Liver (tissue), 9 donors: Measurements from ENCODE around the gene SIGLEC10. TPM values are rescaled to one million over a fixed set of nuclear protein-coding genes. Genes with fewer than 3 reads are reported as not detected.
A peak's percentile ranks its signal among the peaks of the same experiment; 100 is the strongest.

Experiments used
- DNase-seq: peaks from one replicate; pipeline ENCODE4 v3.0.0-alpha.2; 2017; ENCODE audit warnings: low spot score
- H3K27ac ChIP-seq, 2 donors: one replicate each; pipeline ENCODE4 v1.7.0; 2013; ENCODE audit warnings: inconsistent platforms in 2 of 2, low read length in 2 of 2, control low read depth in 1 of 2, low read depth in 1 of 2, mild to moderate bottlenecking in 1 of 2
- H3K27me3 ChIP-seq, 4 donors: one replicate each; pipeline versions ENCODE4 v1.6.1 to v1.7.0; 2013; ENCODE audit warnings: low read length in 3 of 4, inconsistent platforms in 1 of 4, mild to moderate bottlenecking in 1 of 4, moderate library complexity in 1 of 4; ENCODE audit not compliant: control insufficient read depth in 4 of 4, insufficient read depth in 4 of 4
- H3K36me3 ChIP-seq, 4 donors: one replicate each; pipeline versions ENCODE4 v1.6.1 to v1.7.0; 2013; ENCODE audit warnings: low read length in 3 of 4, mild to moderate bottlenecking in 3 of 4, low read depth in 1 of 4, moderate library complexity in 1 of 4; ENCODE audit not compliant: control insufficient read depth in 4 of 4, insufficient read depth in 3 of 4
- H3K4me1 ChIP-seq, 4 donors: one replicate each; pipeline versions ENCODE4 v1.6.1 to v1.7.0; 2013; ENCODE audit warnings: low read length in 3 of 4, mild to moderate bottlenecking in 3 of 4, moderate library complexity in 1 of 4; ENCODE audit not compliant: control insufficient read depth in 4 of 4, insufficient read depth in 4 of 4
- H3K4me3 ChIP-seq, 3 donors: one replicate each; pipeline versions ENCODE4 v1.6.1 to v1.7.0; 2013; ENCODE audit warnings: low read length in 3 of 3, control low read depth in 1 of 3, low read depth in 1 of 3, mild to moderate bottlenecking in 1 of 3
- H3K9ac ChIP-seq, 2 donors: one replicate each; pipeline ENCODE4 v1.7.0; 2013; ENCODE audit warnings: low read length in 2 of 2, mild to moderate bottlenecking in 2 of 2, moderate library complexity in 2 of 2, control low read depth in 1 of 2, low read depth in 1 of 2
- H3K9me3 ChIP-seq, 4 donors: one replicate each; pipeline versions ENCODE4 v1.6.1 to v1.7.0; 2013; ENCODE audit warnings: low read length in 3 of 4; ENCODE audit not compliant: control insufficient read depth in 4 of 4
- CTCF ChIP-seq: fragments of 150-350 bp; IDR thresholded peaks from 2 replicates; pipeline ENCODE4 v1.5.1; 2017; ENCODE audit warnings: improper control_type of control experiment, low read depth, low read length; ENCODE audit not compliant: missing input control
- FOXA1 ChIP-seq: IDR thresholded peaks from 2 replicates; pipeline ENCODE4 v1.6.1; 2016; ENCODE audit warnings: antibody characterized with exemption
- FOXA2 ChIP-seq: IDR thresholded peaks from 2 replicates; pipeline ENCODE4 v1.6.1; 2016; ENCODE audit warnings: antibody characterized with exemption
- HNF4A ChIP-seq, 2 donors: conservative IDR thresholded peaks; 2 replicates each; pipeline ENCODE4 v1.6.1; 2016; ENCODE audit warnings: antibody characterized with exemption in 2 of 2, mild to moderate bottlenecking in 2 of 2
- JUND ChIP-seq, 2 donors: IDR thresholded peaks; 2 replicates each; pipeline ENCODE4 v1.6.1; 2016; ENCODE audit warnings: antibody characterized with exemption in 2 of 2
- MAX ChIP-seq: IDR thresholded peaks from 2 replicates; pipeline ENCODE4 v1.6.1; 2016; ENCODE audit warnings: antibody characterized with exemption
- NR2F2 ChIP-seq: IDR thresholded peaks from 2 replicates; pipeline ENCODE4 v1.6.1; 2016; ENCODE audit warnings: antibody characterized with exemption
- RAD21 ChIP-seq, 2 donors: IDR thresholded peaks; 2 replicates each; pipeline ENCODE4 v1.6.1; 2016; ENCODE audit warnings: antibody characterized with exemption in 2 of 2, mild to moderate bottlenecking in 2 of 2
- REST ChIP-seq: IDR thresholded peaks from 2 replicates; pipeline ENCODE4 v1.6.1; 2016; ENCODE audit warnings: antibody characterized with exemption, mild to moderate bottlenecking
- RXRA ChIP-seq, 2 donors: IDR thresholded peaks; 2 replicates each; pipeline ENCODE4 v1.6.1; 2017 to 2018; ENCODE audit warnings: antibody characterized with exemption in 2 of 2, mild to moderate bottlenecking in 1 of 2
- SP1 ChIP-seq: IDR thresholded peaks from 2 replicates; pipeline ENCODE4 v1.6.1; 2018; ENCODE audit warnings: antibody characterized with exemption, mild to moderate bottlenecking
- TAF1 ChIP-seq: conservative IDR thresholded peaks from 2 replicates; pipeline ENCODE4 v1.6.1; 2016; ENCODE audit warnings: antibody characterized with exemption, mild to moderate bottlenecking
- YY1 ChIP-seq: IDR thresholded peaks from 2 replicates; pipeline ENCODE4 v1.6.1; 2016; ENCODE audit warnings: antibody characterized with exemption, mild to moderate bottlenecking
- ZBTB33 ChIP-seq: IDR thresholded peaks from 2 replicates; pipeline ENCODE4 v1.6.1; 2016; ENCODE audit warnings: antibody characterized with exemption
- WGBS: extraction: QIAGEN DNeasy Blood & Tissue Kit; methylation state at CpG from one replicate; pipeline ENCODE4 v1.1.7; 2013; 5-methylcytosine and 5-hydroxymethylcytosine counted together
- polyA plus RNA-seq, 2 donors: library from polyadenylated mRNA; stranded (reverse) in 1 of 2; unstranded in 1 of 2; fragments of 200-250 nt in 1 of 2; fragments of >200 nt in 1 of 2; fragmentation: Nextera tagmentation in 1 of 2; extraction: Ambion mirVana in 1 of 2; gene quantifications; one replicate each; pipeline versions ENCODE4 v1.2.1 to v1.2.3, GENCODE V29; 2013 to 2015
- total RNA-seq, 2 donors: library from RNA; depleted of rRNA; stranded (reverse); fragments of >200 nt; gene quantifications; one replicate each; pipeline ENCODE4 v1.2.3, GENCODE V29; 2014
- donor health status: healthy.
- donor health status: healthy.
- donor health status: healthy.
- donor health status: healthy.
- donor health status: healthy.

Gene SIGLEC10
- total and polyA plus RNA-seq, 4 donors, result 1.7 to 8.4 (median 6.5) TPM

- Histone ChIP-seq H3K36me3 (no peaks in the 10 kb centered on the region), H3K9ac (peak overlapping the region; percentile 69 to 87), H3K4me1 (peaks cover 2 to 50% (median 28%) of the 10 kb centered on the region in 4 donors), H3K9me3 (no peaks in the 10 kb centered on the region), H3K27ac (peak overlapping the region; percentile 91), H3K4me3 (peak overlapping the region in 2 of 3 donors; percentile 49 to 67), H3K27me3 (no peaks in the 10 kb centered on the region)
- no peak for DNase-seq
- no peak for TF ChIP-seq RXRA (IDR thresholded peaks at IDR 0.05)
- peak; percentile 94 for TF ChIP-seq REST
- WGBS, result 58% methylated on average over 15 of the region's 15 CpGs
Observed at GRCh38 chr19:51364200-51365106, 53.0 kb downstream of the SIGLEC10 start.

- no peaks in the 10 kb centered on the region for H3K27me3 ChIP-seq
- H3K9ac ChIP-seq, result no peak overlapping the region
- DNase-seq, result no peak
- peaks cover 7 to 57% (median 30%) of the 10 kb centered on the region in 4 donors for H3K4me1 ChIP-seq
- WGBS, result 91% methylated on average over 13 of the region's 13 CpGs
- no peaks in the 10 kb centered on the region for H3K9me3 ChIP-seq
- TF ChIP-seq RAD21 (IDR thresholded peaks at IDR 0.05), result no peak
- no peak for TF ChIP-seq RXRA (IDR thresholded peaks at IDR 0.05)
- TF ChIP-seq SP1, result no peak
- no peak for TF ChIP-seq FOXA2
- no peak for TF ChIP-seq CTCF
- no peak for TF ChIP-seq ZBTB33
- no peak for TF ChIP-seq NR2F2
- TF ChIP-seq TAF1, result no peak
- TF ChIP-seq REST, result no peak
- no peak for TF ChIP-seq MAX
- no peak for TF ChIP-seq YY1
- TF ChIP-seq JUND (IDR thresholded peaks at IDR 0.05), result no peak
- no peak for TF ChIP-seq HNF4A (conservative IDR thresholded peaks at IDR 0.05)
- TF ChIP-seq FOXA1, result no peak
- H3K4me3 ChIP-seq, result no peak overlapping the region
- H3K27ac ChIP-seq, result peak overlapping the region; percentile 0 to 32
- H3K36me3 ChIP-seq, result no peaks in the 10 kb centered on the region
Observed at GRCh38 chr19:51361239-51361638, 56.2 kb downstream of the SIGLEC10 start.
